Transverse colon (tissue), 4 donors: ENCODE data around the gene B9D1. TPM values are rescaled to one million over a fixed set of nuclear protein-coding genes. Genes with fewer than 3 reads are reported as not detected.
A peak's percentile ranks its signal among the peaks of the same experiment; 100 is the strongest.

Experiments used
- DNase-seq: peaks from one replicate; pipeline ENCODE4 v3.0.0-alpha.2; 2019
- H3K27ac ChIP-seq, 4 donors: fragments of 200-600 bp; sonication (generic); 2 replicates each; pipeline ENCODE4 v1.5.1; 2016 to 2018; ENCODE audit warnings: inconsistent platforms in 4 of 4
- H3K27me3 ChIP-seq: fragments of 200-600 bp; sonication (generic); 2 replicates; pipeline ENCODE4 v1.5.1; 2017; ENCODE audit warnings: inconsistent platforms
- H3K36me3 ChIP-seq, 4 donors: fragments of 200-600 bp; sonication (generic); 2 replicates each; pipeline ENCODE4 v1.5.1; 2017 to 2019; ENCODE audit warnings: inconsistent platforms in 4 of 4
- H3K4me1 ChIP-seq, 4 donors: fragments of 200-600 bp; sonication (generic); 2 replicates each; pipeline ENCODE4 v1.5.1; 2017 to 2020; ENCODE audit warnings: inconsistent platforms in 4 of 4
- H3K4me3 ChIP-seq, 4 donors: fragments of 200-600 bp; sonication (generic); 1 replicate in 1 of 4; 2 replicates in 3 of 4; pipeline versions ENCODE4 v1.5.1 to v1.6.1; 2017 to 2019; ENCODE audit warnings: inconsistent platforms in 4 of 4
- H3K9me3 ChIP-seq, 2 donors: fragments of 200-600 bp; sonication (generic); 2 replicates each; pipeline ENCODE4 v1.5.1; 2017 to 2019; ENCODE audit warnings: inconsistent platforms in 2 of 2
- CTCF ChIP-seq, 5 experiments: fragments of 200-600 bp in 3 of 5; fragments of 450-650 bp in 2 of 5; sonication (generic) in 3 of 5; IDR thresholded peaks; 1 replicate in 2 of 5; 2 replicates in 3 of 5; pipeline ENCODE4 v1.5.1; 2016 to 2017; ENCODE audit warnings: antibody characterized with exemption in 5 of 5, inconsistent platforms in 3 of 5, mild to moderate bottlenecking in 2 of 5, moderate library complexity in 1 of 5
- EP300 ChIP-seq: sonication (generic); formaldehyde crosslinking; IDR thresholded peaks from one replicate; pipeline ENCODE4 v1.6.1; 2017; ENCODE audit warnings: antibody characterized with exemption, low read depth
- POLR2A ChIP-seq: fragments of 450-650 bp; IDR thresholded peaks from one replicate; pipeline ENCODE4 v1.6.1; 2016; ENCODE audit warnings: antibody characterized with exemption, mild to moderate bottlenecking, moderate library complexity
- POLR2AphosphoS5 ChIP-seq, 3 donors: sonication (generic); formaldehyde crosslinking; IDR thresholded peaks; one replicate each; pipeline ENCODE4 v1.6.1; 2016; ENCODE audit warnings: antibody characterized with exemption in 3 of 3
- WGBS, 2 donors: methylation state at CpG; one replicate each; pipeline ENCODE4 v1.1.5; 2018; ENCODE audit warnings: low coverage in 1 of 2; 5-methylcytosine and 5-hydroxymethylcytosine counted together
- in situ Hi-C, 4 donors: fragments of 200-750 bp; cut with MboI; loops; one replicate each; pipeline versions ENCODE4 v1.15.0 to v1.15.1; 2017; ENCODE audit warnings: low sequenced_read_pairs in 3 of 4, low pct_ligation_motif_present in 1 of 4, low pct_unique_long_range_greater_than_20kb in 1 of 4
- intact Hi-C: fragments of 100-400 bp; cut with DNase I; formaldehyde crosslinking; loops from one replicate; pipeline ENCODE4 v1.15.1; 2023; ENCODE audit warnings: low total_unique reads
- total RNA-seq, 4 donors: library from RNA; depleted of rRNA; stranded (reverse); fragments of >200 nt; gene quantifications; one replicate each; pipeline ENCODE4 v1.1.0, GENCODE V29; 2016

The B9D1 gene
- 10 to 100 TPM in 2 of 4 donors, 1 to 10 TPM in 2; 6.0 to 17.6 (median 9.5) TPM for total RNA-seq

GRCh38 chr17:19362277-19363113, at the start of gene B9D1:
Gene B9D1 (minus strand): TSS chr17:19362723. CDS start chr17:19362569, 154 bp downstream.
- TF ChIP-seq POLR2A (no peak), EP300 (no peak), POLR2AphosphoS5 (IDR thresholded peaks at IDR 0.05) (peak in 2 of 3 donors; percentile 20 to 54), CTCF (IDR thresholded peaks at IDR 0.05) (peak; percentile 95 to 100 (median 98))
- DNase-seq = peak; percentile 96
- peak within 1 kb of the TSS; percentile 61 to 78 (median 69) for H3K4me3 ChIP-seq
- peaks cover 8 to 14% (median 12%) of the 10 kb centered on the region in 4 donors for H3K4me1 ChIP-seq
- 1% methylated on average over 49 of the region's 83 CpGs; no CpG with 5 or more reads in 1 of the 2 donors for WGBS, 2 donors
- no peaks in the 10 kb centered on the region for H3K27me3 ChIP-seq
- no peaks in the 10 kb centered on the region for H3K9me3 ChIP-seq
- no peaks in the 10 kb centered on the region for H3K36me3 ChIP-seq
- in situ Hi-C loops (loop anchor here (5.0 to 25.0 kb wide), 5 partner anchors 82 to 402 kb away; partner anchors contain the start of gene ALDH3A2 (in 1 of the 4)), intact Hi-C loops (loop anchor here (1.0 to 10.0 kb wide), 3 partner anchors 85 to 402 kb away; no protein-coding TSS in a partner anchor)
- H3K27ac ChIP-seq = peak within 1 kb of the TSS; percentile 71 to 88 (median 85)

- H3K9me3 ChIP-seq = no peaks in the 10 kb centered on the region
- no peak for TF ChIP-seq POLR2A
- TF ChIP-seq POLR2AphosphoS5 (IDR thresholded peaks at IDR 0.05) = no peak
- TF ChIP-seq EP300 = no peak
- no peak for TF ChIP-seq CTCF (IDR thresholded peaks at IDR 0.05)
- H3K4me1 ChIP-seq = peaks cover 0 to 12% (median 0%) of the 10 kb centered on the region in 4 donors
- H3K27ac ChIP-seq = peak overlapping the region; percentile 3 to 61 (median 42)
- H3K27me3 ChIP-seq = no peaks in the 10 kb centered on the region
- 74% methylated on average over 9 of the region's 9 CpGs; no CpG with 5 or more reads in 1 of the 2 donors for WGBS, 2 donors
- in situ Hi-C loops = no loop called here
- no peaks in the 10 kb centered on the region for H3K36me3 ChIP-seq
- peak overlapping the region in 3 of 4 donors; percentile 16 to 30 (median 18) for H3K4me3 ChIP-seq
- intact Hi-C loops = no loop called here
- no peak for DNase-seq
Measured at GRCh38 chr17:19411631-19412030, 49.1 kb upstream of the B9D1 start.

GRCh38 chr17:19410875-19411620, 48.5 kb upstream of the B9D1 start, which contains the start of gene RNF112:
Gene RNF112 (plus strand): TSS chr17:19411232. CDS start chr17:19411409, 177 bp downstream.
- Histone ChIP-seq H3K4me1 (peaks cover 0 to 12% (median 0%) of the 10 kb centered on the region in 4 donors), H3K36me3 (no peaks in the 10 kb centered on the region), H3K27ac (peak within 1 kb of the TSS; percentile 3 to 61 (median 42)), H3K27me3 (no peaks in the 10 kb centered on the region), H3K4me3 (peak within 1 kb of the TSS in 3 of 4 donors; percentile 16 to 30 (median 18)), H3K9me3 (no peaks in the 10 kb centered on the region)
- TF ChIP-seq POLR2A (no peak), EP300 (no peak), POLR2AphosphoS5 (IDR thresholded peaks at IDR 0.05) (no peak), CTCF (IDR thresholded peaks at IDR 0.05) (no peak)
- WGBS, 2 donors = 51% methylated on average over 23 of the region's 23 CpGs; no CpG with 5 or more reads in 1 of the 2 donors
- intact Hi-C loops (no loop called here), in situ Hi-C loops (no loop called here)
- no peak for DNase-seq

- no peaks in the 10 kb centered on the region for H3K27me3 ChIP-seq
- no peaks in the 10 kb centered on the region for H3K9me3 ChIP-seq
- WGBS, 2 donors = 91% methylated on average over 6 of the region's 6 CpGs; no CpG with 5 or more reads in 1 of the 2 donors
- TF ChIP-seq CTCF (IDR thresholded peaks at IDR 0.05) (no peak), EP300 (no peak), POLR2AphosphoS5 (IDR thresholded peaks at IDR 0.05) (no peak), POLR2A (no peak)
- intact Hi-C loops (no loop called here), in situ Hi-C loops (no loop called here)
- no peak overlapping the region for H3K27ac ChIP-seq
- H3K4me3 ChIP-seq = no peak overlapping the region
- no peaks in the 10 kb centered on the region for H3K36me3 ChIP-seq
- DNase-seq = no peak
- peaks cover 0 to 12% (median 0%) of the 10 kb centered on the region in 4 donors for H3K4me1 ChIP-seq
Measured at GRCh38 chr17:19410091-19410490, 47.6 kb upstream of the B9D1 start.
